HG03354 (cell line): ENCODE results near the gene ATG9B.
"Not testable (repeated sequence)": the region's sequence is repeated elsewhere in the genome, so short reads cannot be mapped to it uniquely, and the experiment has no call there.

Experiments used
- ATAC-seq: cut with Tn5 transposase; IDR thresholded peaks from one replicate; pipeline ENCODE4 v1.9.1; 2021; ENCODE audit warnings: mild to moderate bottlenecking; ENCODE audit not compliant: unreplicated experiment, poor library complexity, severe bottlenecking

The ATG9B gene

GRCh38 chr7:151058781-151059366 lies 34.6 kb upstream of the ATG9B start:
- ATAC-seq, result no peak

GRCh38 chr7:151057989-151058780 lies 33.9 kb upstream of the ATG9B start:
- ATAC-seq, result peak; percentile 90

GRCh38 chr7:151057506-151057988 lies 33.3 kb upstream of the ATG9B start, which contains the start of gene CDK5:
Gene CDK5 (minus strand): TSS chr7:151057897. CDS start chr7:151057848, 49 bp downstream.
- peak; percentile 25 for ATAC-seq

GRCh38 chr7:151056666-151057505 lies 32.6 kb upstream of the ATG9B start:
- ATAC-seq, result no peak

- no peak for ATAC-seq
Measured at GRCh38 chr7:151056283-151056665, 32.0 kb upstream of the ATG9B start.

- no peak for ATAC-seq
Measured at GRCh38 chr7:151053751-151054150, 29.5 kb upstream of the ATG9B start.

- no peak for ATAC-seq
Measured at GRCh38 chr7:151053096-151053495, 28.8 kb upstream of the ATG9B start.

- no peak for ATAC-seq
Measured at GRCh38 chr7:151051108-151051507, 26.8 kb upstream of the ATG9B start.

GRCh38 chr7:151048911-151049463 lies 24.7 kb upstream of the ATG9B start:
- ATAC-seq, result no peak

GRCh38 chr7:151047976-151048815 lies 23.9 kb upstream of the ATG9B start, which contains the start of gene ASIC3:
Gene ASIC3 (plus strand): TSS chr7:151048531. CDS start chr7:151048886, 355 bp downstream.
- no peak for ATAC-seq

GRCh38 chr7:151046603-151047573 lies 22.6 kb upstream of the ATG9B start:
- no peak for ATAC-seq

- no peak for ATAC-seq
Measured at GRCh38 chr7:151045967-151046366, 21.7 kb upstream of the ATG9B start.

- ATAC-seq, result no peak
Measured at GRCh38 chr7:151045262-151045661, 21.0 kb upstream of the ATG9B start.

- no peak for ATAC-seq
Measured at GRCh38 chr7:151043959-151044358, 19.7 kb upstream of the ATG9B start.

- ATAC-seq, result not testable (repeated sequence)
Measured at GRCh38 chr7:151043449-151043848, 19.2 kb upstream of the ATG9B start.

- ATAC-seq, result no peak
Measured at GRCh38 chr7:151040616-151041375, 16.5 kb upstream of the ATG9B start.

GRCh38 chr7:151039850-151040548 lies 15.7 kb upstream of the ATG9B start:
- no peak for ATAC-seq
